Measurements from ENCODE around the gene PLCD1. TPM values are rescaled to one million over a fixed set of nuclear protein-coding genes. Genes with fewer than 3 reads are reported as not detected.

PLCD1 gene
- total and polyA plus RNA-seq, 2 of the 13 experiments (the other 11 are each of a cell fraction or from before 2014, with no cell fraction given), result 10.1 to 12.4 TPM

- TF ChIP-seq SP5 (CRISPR knock-in tag; IDR thresholded peaks at IDR 0.05; ENCODE audit: borderline replicate concordance, low read depth) (no peak), CREB1 (IDR thresholded peaks at IDR 0.05) (0 out of 2 replicates have a peak, but pooled peaks have one; percentile 27), CREB1 (CRISPR knock-in tag; IDR thresholded peaks at IDR 0.05) (no peak), HIC2 (CRISPR knock-in tag; IDR thresholded peaks at IDR 0.05; ENCODE audit: low read depth) (0 out of 2 replicates have a peak, but pooled peaks have one; percentile 37)
These were observed 6.3 kb downstream of the PLCD1 start (continued) for GRCh38 chr3:38022896-38023709.

- intact Hi-C loops (cut with micrococcal nuclease; ENCODE audit: unreplicated experiment), result no loop called here
- no TSS peak for BruUV-seq (replicated peaks)
- no peak for ATAC-seq
- ChIA-PET CTCF (ENCODE audit: low intra/inter-chr PET ratio, low total read pairs) (no interaction called here), POLR2A (no interaction called here)
- H3K4me2 ChIP-seq (ENCODE audit: low read depth, low read length), result no peak overlapping the region; the same call in 1 of the 2 replicates
- peaks cover 74% of the 10 kb centered on the region for H3K4me1 ChIP-seq (ENCODE audit: insufficient read depth, low read length)
- no peaks in the 10 kb centered on the region for H3K9me3 ChIP-seq (ENCODE audit: low read length)
- no peak overlapping the region for H3K9ac ChIP-seq (ENCODE audit: insufficient read depth, low read depth, low read length)
- H3K79me2 ChIP-seq (ENCODE audit: insufficient read depth, low read length), result no peaks in the 10 kb centered on the region
- peaks cover 0 to 1% of the 10 kb centered on the region in 2 experiments; a peak in 1 of 5 replicates for H3K36me3 ChIP-seq (replicated peaks in 1 of 2; ENCODE audit: control insufficient read depth in 1 of 2, insufficient read depth in 2 of 2, low read length in 2 of 2)
- no peak overlapping the region for H3K4me3 ChIP-seq (replicated peaks in 1 of 3; ENCODE audit: insufficient read depth in 1 of 3, low read depth in 2 of 3, low read length in 3 of 3)
- FAIRE-seq, result no peak
- H2AFZ ChIP-seq (ENCODE audit: low read length), result no peak overlapping the region
- in situ Hi-C loops (cut with HindIII; ENCODE audit: extremely low pct_ligation_motif_present, low pct_unique_long_range_greater_than_20kb), result no loop called here
- no peak for TF ChIP-seq CBFB (CRISPR knock-in tag; IDR thresholded peaks at IDR 0.05)
- no peak for TF ChIP-seq ZNF609 (CRISPR knock-in tag; IDR thresholded peaks at IDR 0.05; ENCODE audit: borderline replicate concordance)
- no peak for TF ChIP-seq FOXO4 (CRISPR knock-in tag; conservative IDR thresholded peaks at IDR 0.05)
- no peak for TF ChIP-seq ZNF790 (CRISPR knock-in tag; IDR thresholded peaks at IDR 0.05; ENCODE audit: borderline replicate concordance)
- no peak for TF ChIP-seq ZFP36L2 (CRISPR knock-in tag; IDR thresholded peaks at IDR 0.05)
- TF ChIP-seq NFE2L1 (CRISPR knock-in tag; IDR thresholded peaks at IDR 0.05; ENCODE audit: borderline replicate concordance), result no peak
- TF ChIP-seq POLR2AphosphoS2 (IDR thresholded peaks at IDR 0.05; ENCODE audit: low read depth, low read length), result no peak
- TF ChIP-seq STAT5B (CRISPR knock-in tag; IDR thresholded peaks at IDR 0.05), result no peak
- no peak for TF ChIP-seq ZNF781 (CRISPR knock-in tag; IDR thresholded peaks at IDR 0.05; ENCODE audit: borderline replicate concordance, not compliant biosample characterization)
- TF ChIP-seq GZF1 (CRISPR knock-in tag; IDR thresholded peaks at IDR 0.05), result no peak
- H4K20me1 ChIP-seq (ENCODE audit: insufficient read depth, low read length), result no peaks in the 10 kb centered on the region
- no peaks in the 10 kb centered on the region for H3K27me3 ChIP-seq (ENCODE audit: control insufficient read depth in 1 of 2, insufficient read depth in 2 of 2, low read length in 2 of 2)
- 67% methylated on average over 3 of the region's 3 CpGs for WGBS (ENCODE audit: low lambda C conversion rate)
- H3K27ac ChIP-seq (ENCODE audit: extremely low read length, insufficient read depth, low read length), result no peak overlapping the region
- no peak for DNase-seq (ENCODE audit: low spot score)
These were observed 7.1 kb downstream of the PLCD1 start for GRCh38 chr3:38022301-38022700.

Data from HepG2 (cell line).